SK-N-SH treated with all-trans-retinoic acid at 6 μM for 48 hours (cell line): ENCODE measurements around the gene EMSY.

Experiments
- ZC3H10 ChIP-seq: fragments of 250-450 bp; sonication (Bioruptor Pico); IDR thresholded peaks from 2 replicates; pipeline ENCODE4 v1.5.1; 2021; ENCODE audit warnings: mild to moderate bottlenecking, moderate library complexity
- TF ChIP-seq, protein P1 (sequence below): fragments of 250-450 bp; sonication (Bioruptor Pico); IDR thresholded peaks from 2 replicates; pipeline ENCODE4 v1.8.0; 2021; ENCODE audit warnings: low read depth, mild to moderate bottlenecking, moderate library complexity, borderline replicate concordance

DNA sequence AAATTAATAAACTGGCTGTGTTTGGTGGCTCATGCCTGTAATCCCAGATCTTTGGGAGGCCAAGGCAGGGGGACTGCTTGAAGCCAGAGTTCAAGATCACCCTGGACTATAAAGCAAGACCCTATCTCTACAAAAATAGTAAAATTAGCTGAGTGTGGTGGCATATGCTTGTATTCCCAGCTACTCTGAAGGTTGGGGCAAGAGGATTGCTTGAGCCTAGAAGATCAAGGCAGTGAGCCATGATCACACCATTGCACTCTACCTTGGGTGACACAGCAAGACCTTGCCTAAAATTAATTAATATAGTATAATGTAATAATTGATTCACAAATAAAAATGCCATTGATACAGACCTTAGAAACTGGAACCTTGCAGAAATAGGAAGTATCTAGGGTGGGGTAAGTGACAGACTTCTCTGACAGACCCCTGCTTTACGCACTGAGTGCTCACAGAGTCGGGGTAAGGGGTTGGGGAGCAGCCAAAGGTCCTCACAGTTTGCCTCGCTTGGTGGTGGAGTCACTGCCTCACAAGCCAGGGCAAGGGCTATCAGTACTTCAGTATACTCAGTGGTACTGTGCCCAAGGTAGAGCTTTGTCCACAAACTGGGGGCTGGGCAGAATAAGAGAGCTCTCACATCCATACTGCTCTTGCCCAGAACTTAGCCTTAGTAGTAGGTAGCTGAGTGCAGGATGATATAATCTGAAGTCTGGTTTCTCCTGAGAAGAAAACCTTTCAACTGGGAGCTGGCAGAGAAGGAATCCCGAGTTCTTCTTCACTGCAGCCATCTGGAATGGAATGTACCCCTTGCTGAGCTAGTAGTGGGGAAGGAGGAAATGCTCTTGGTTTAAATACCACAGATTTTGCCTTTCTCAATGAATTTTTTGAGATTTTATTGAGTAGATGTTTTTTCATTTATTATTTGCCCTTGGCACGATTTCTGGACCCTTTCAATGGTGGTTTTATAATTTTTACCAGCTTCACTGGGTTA lies 65.5 kb downstream of the EMSY start:
- TF ChIP-seq ZC3H10 (CRISPR knock-in tag), result no peak
- TF ChIP-seq, protein P1, sequence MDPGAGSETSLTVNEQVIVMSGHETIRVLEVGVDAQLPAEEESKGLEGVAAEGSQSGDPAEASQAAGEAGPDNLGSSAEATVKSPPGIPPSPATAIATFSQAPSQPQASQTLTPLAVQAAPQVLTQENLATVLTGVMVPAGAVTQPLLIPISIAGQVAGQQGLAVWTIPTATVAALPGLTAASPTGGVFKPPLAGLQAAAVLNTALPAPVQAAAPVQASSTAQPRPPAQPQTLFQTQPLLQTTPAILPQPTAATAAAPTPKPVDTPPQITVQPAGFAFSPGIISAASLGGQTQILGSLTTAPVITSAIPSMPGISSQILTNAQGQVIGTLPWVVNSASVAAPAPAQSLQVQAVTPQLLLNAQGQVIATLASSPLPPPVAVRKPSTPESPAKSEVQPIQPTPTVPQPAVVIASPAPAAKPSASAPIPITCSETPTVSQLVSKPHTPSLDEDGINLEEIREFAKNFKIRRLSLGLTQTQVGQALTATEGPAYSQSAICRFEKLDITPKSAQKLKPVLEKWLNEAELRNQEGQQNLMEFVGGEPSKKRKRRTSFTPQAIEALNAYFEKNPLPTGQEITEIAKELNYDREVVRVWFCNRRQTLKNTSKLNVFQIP (CRISPR knock-in tag), result no peak
